Endodermal cell (in vitro differentiated cells): Measurements from ENCODE around the gene THSD7A. TPM values are rescaled to one million over a fixed set of nuclear protein-coding genes. Genes with fewer than 3 reads are reported as not detected.

Experiments
- DNase-seq: peaks from one replicate; pipeline ENCODE4 v3.0.0-alpha.2; 2017
- H3K27ac ChIP-seq: 2 replicates; pipeline ENCODE4 v1.5.1; 2013; ENCODE audit warnings: mild to moderate bottlenecking, low read depth, low read length, moderate library complexity
- H3K27me3 ChIP-seq: 2 replicates; pipeline ENCODE4 v1.6.1; 2013; ENCODE audit warnings: mild to moderate bottlenecking, low read length, moderate library complexity; ENCODE audit not compliant: insufficient read depth, control insufficient read depth, poor library complexity, severe bottlenecking
- H3K36me3 ChIP-seq: 2 replicates; pipeline ENCODE4 v1.7.0; 2013; ENCODE audit warnings: mild to moderate bottlenecking, low read length, moderate library complexity; ENCODE audit not compliant: control insufficient read depth, insufficient read depth
- H3K4me1 ChIP-seq: one replicate; pipeline ENCODE4 v1.7.0; 2013; ENCODE audit warnings: low read length; ENCODE audit not compliant: control insufficient read depth, insufficient read depth
- H3K4me3 ChIP-seq: 2 replicates; pipeline ENCODE4 v1.5.1; 2013; ENCODE audit warnings: mild to moderate bottlenecking, low read length, moderate library complexity
- H3K9ac ChIP-seq: 2 replicates; pipeline ENCODE4 v1.6.1; 2013; ENCODE audit warnings: mild to moderate bottlenecking, low read length, moderate library complexity; ENCODE audit not compliant: poor library complexity, severe bottlenecking; ENCODE audit errors: extremely low read depth
- H3K9me3 ChIP-seq: 2 replicates; pipeline ENCODE4 v1.6.1; 2013; ENCODE audit warnings: mild to moderate bottlenecking, low read length, moderate library complexity; ENCODE audit not compliant: control insufficient read depth
- H3K27ac Mint-ChIP-seq: 2 replicates; pipeline ENCODE4 v1.8.0; 2020; ENCODE audit warnings: mixed read lengths
- H3K27me3 Mint-ChIP-seq: 2 replicates; pipeline ENCODE4 v1.8.0; 2021; ENCODE audit warnings: mild to moderate bottlenecking, mixed read lengths; ENCODE audit not compliant: insufficient read depth
- H3K36me3 Mint-ChIP-seq: 2 replicates; pipeline ENCODE4 v1.8.0; 2020; ENCODE audit warnings: low read depth, mixed read lengths
- H3K4me1 Mint-ChIP-seq: 2 replicates; pipeline ENCODE4 v1.8.0; 2020; ENCODE audit warnings: mixed read lengths
- H3K4me3 Mint-ChIP-seq: 2 replicates; pipeline ENCODE4 v1.8.0; 2020; ENCODE audit warnings: mild to moderate bottlenecking, moderate library complexity, mixed read lengths
- H3K9me3 Mint-ChIP-seq: 2 replicates; pipeline ENCODE4 v1.8.0; 2020; ENCODE audit warnings: mild to moderate bottlenecking, mixed read lengths
- CTCF ChIP-seq: fragments of 200-600 bp; sonication (generic); conservative IDR thresholded peaks from 2 replicates; pipeline ENCODE4 v1.5.0; 2021; ENCODE audit warnings: antibody characterized with exemption, mild to moderate bottlenecking
- WGBS, 2 experiments: methylation state at CpG; one replicate each; pipeline versions ENCODE4 v1.1.5 to v1.1.7; 2013; ENCODE audit warnings: missing lambda C conversion rate in 2 of 2, mixed read lengths in 1 of 2; ENCODE audit not compliant: insufficient coverage in 1 of 2, insufficient read length in 1 of 2; 5-methylcytosine and 5-hydroxymethylcytosine counted together
- total RNA-seq, 2 donors: library from RNA; stranded (reverse); fragmentation: NEBNext Ultra II Directional in 1 of 2; extraction: Animal tissue kit (Norgen Biotek cat#: 25700) in 1 of 2; gene quantifications; 2 replicates in 1 of 2; 3 replicates in 1 of 2; pipeline ENCODE4 v1.2.1, GENCODE V29; 2021

The THSD7A gene
- total RNA-seq, 2 donors from 2014 or later = 0.73 to 1.3 TPM

- Histone ChIP-seq H3K9me3 (no peaks in the 10 kb centered on the region), H3K9ac (no peak overlapping the region), H3K27ac (no peak overlapping the region), H3K36me3 (no peaks in the 10 kb centered on the region), H3K4me3 (no peak overlapping the region), H3K4me1 (no peaks in the 10 kb centered on the region), H3K27me3 (no peaks in the 10 kb centered on the region)
- H3K9me3 Mint-ChIP-seq = no peaks in the 10 kb centered on the region
- no peak for TF ChIP-seq CTCF
- DNase-seq = no peak
- H3K27ac Mint-ChIP-seq = no peak overlapping the region
- no peaks in the 10 kb centered on the region for H3K36me3 Mint-ChIP-seq
- H3K27me3 Mint-ChIP-seq = no peaks in the 10 kb centered on the region
- 89 to 90% methylated on average over 5 to 6 of the region's 6 CpGs for WGBS, 2 experiments
- H3K4me3 Mint-ChIP-seq = no peak overlapping the region
- no peaks in the 10 kb centered on the region for H3K4me1 Mint-ChIP-seq
Measured at GRCh38 chr7:11591055-11591633, 240.9 kb downstream of the THSD7A start.

GRCh38 chr7:11589251-11589650 lies 242.7 kb downstream of the THSD7A start:
- H3K36me3 ChIP-seq = no peaks in the 10 kb centered on the region
- H3K4me1 Mint-ChIP-seq = no peaks in the 10 kb centered on the region

GRCh38 chr7:11587814-11588213 lies 244.2 kb downstream of the THSD7A start:
- no peaks in the 10 kb centered on the region for H3K4me1 ChIP-seq
- no peaks in the 10 kb centered on the region for H3K9me3 ChIP-seq
- no peaks in the 10 kb centered on the region for H3K27me3 Mint-ChIP-seq
- no peak overlapping the region for H3K9ac ChIP-seq
- H3K36me3 Mint-ChIP-seq = no peaks in the 10 kb centered on the region
- H3K9me3 Mint-ChIP-seq = no peaks in the 10 kb centered on the region
- H3K4me3 Mint-ChIP-seq = no peak overlapping the region
- no peak for TF ChIP-seq CTCF
- H3K27me3 ChIP-seq = no peaks in the 10 kb centered on the region
- H3K27ac Mint-ChIP-seq = no peak overlapping the region
- H3K36me3 ChIP-seq = no peaks in the 10 kb centered on the region
- H3K4me3 ChIP-seq = no peak overlapping the region
- DNase-seq = no peak
- no peak overlapping the region for H3K27ac ChIP-seq
- 73% methylated on average over 1 of the region's 1 CpG; no CpG with 5 or more reads in 1 of the 2 experiments for WGBS, 2 experiments
- no peaks in the 10 kb centered on the region for H3K4me1 Mint-ChIP-seq

More at GRCh38 chr7:11589251-11589650, 242.7 kb downstream of the THSD7A start:
- WGBS, 2 experiments = 81 to 86% methylated on average over 3 to 4 of the region's 4 CpGs
- no peak overlapping the region for H3K27ac Mint-ChIP-seq
- no peak overlapping the region for H3K4me3 ChIP-seq
- no peaks in the 10 kb centered on the region for H3K9me3 Mint-ChIP-seq
- no peaks in the 10 kb centered on the region for H3K9me3 ChIP-seq
- TF ChIP-seq CTCF = no peak
- no peak for DNase-seq
- no peaks in the 10 kb centered on the region for H3K4me1 ChIP-seq
- H3K9ac ChIP-seq = no peak overlapping the region
- H3K27me3 Mint-ChIP-seq = no peaks in the 10 kb centered on the region
- H3K27ac ChIP-seq = no peak overlapping the region
- no peaks in the 10 kb centered on the region for H3K36me3 Mint-ChIP-seq
- H3K27me3 ChIP-seq = no peaks in the 10 kb centered on the region
- H3K4me3 Mint-ChIP-seq = no peak overlapping the region
